Measurements from ENCODE around the gene SCAF4.

The SCAF4 gene

DNA sequence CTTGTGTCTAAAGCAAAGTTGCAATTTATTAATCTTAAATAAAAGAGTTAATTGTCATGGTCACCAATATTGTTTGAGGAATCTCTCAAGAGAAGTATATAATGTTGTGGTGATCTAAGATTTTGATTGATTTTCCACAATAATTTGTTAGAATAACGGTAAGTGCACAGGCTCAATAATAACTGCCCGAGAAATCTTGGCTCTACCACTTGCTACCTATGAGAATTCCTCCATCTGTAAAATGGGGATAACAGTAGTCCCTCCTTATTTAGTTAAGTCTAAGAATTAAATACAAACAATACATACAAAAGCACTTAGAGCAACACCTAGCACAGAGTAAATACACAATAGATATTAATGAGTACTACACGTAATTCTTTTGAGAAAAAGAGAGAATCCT is 18.8 kb downstream of the SCAF4 start:
- H3K27ac ChIP-seq (ENCODE audit: low read depth, low read length, poor library complexity, severe bottlenecking) = no peak overlapping the region
- peaks cover 97% of the 10 kb centered on the region for H3K79me2 ChIP-seq (ENCODE audit: insufficient read depth, low read length)
- no peak overlapping the region for H3K9ac ChIP-seq (ENCODE audit: low read length)
- no peak overlapping the region for H3K4me3 ChIP-seq (ENCODE audit: low read depth, low read length, poor library complexity, severe bottlenecking)
- H3K4me2 ChIP-seq (ENCODE audit: low read length) = no peak overlapping the region
- H4K20me1 ChIP-seq (ENCODE audit: insufficient read depth, low read length) = peaks cover 10% of the 10 kb centered on the region; the same call in 1 of the 2 replicates
- H3F3A ChIP-seq (ENCODE audit: insufficient read depth, low read length) = no peaks in the 10 kb centered on the region
- H3K9me3 ChIP-seq (ENCODE audit: low read length) = no peaks in the 10 kb centered on the region
- no peaks in the 10 kb centered on the region for H3K9me2 ChIP-seq (ENCODE audit: low read depth, low read length)
- no peaks in the 10 kb centered on the region for H3K27me3 ChIP-seq (ENCODE audit: insufficient read depth, low read length)
- no peak for TF ChIP-seq EZH2 (IDR thresholded peaks at IDR 0.05; ENCODE audit: borderline replicate concordance, low read length)
- TF ChIP-seq, protein P1, sequence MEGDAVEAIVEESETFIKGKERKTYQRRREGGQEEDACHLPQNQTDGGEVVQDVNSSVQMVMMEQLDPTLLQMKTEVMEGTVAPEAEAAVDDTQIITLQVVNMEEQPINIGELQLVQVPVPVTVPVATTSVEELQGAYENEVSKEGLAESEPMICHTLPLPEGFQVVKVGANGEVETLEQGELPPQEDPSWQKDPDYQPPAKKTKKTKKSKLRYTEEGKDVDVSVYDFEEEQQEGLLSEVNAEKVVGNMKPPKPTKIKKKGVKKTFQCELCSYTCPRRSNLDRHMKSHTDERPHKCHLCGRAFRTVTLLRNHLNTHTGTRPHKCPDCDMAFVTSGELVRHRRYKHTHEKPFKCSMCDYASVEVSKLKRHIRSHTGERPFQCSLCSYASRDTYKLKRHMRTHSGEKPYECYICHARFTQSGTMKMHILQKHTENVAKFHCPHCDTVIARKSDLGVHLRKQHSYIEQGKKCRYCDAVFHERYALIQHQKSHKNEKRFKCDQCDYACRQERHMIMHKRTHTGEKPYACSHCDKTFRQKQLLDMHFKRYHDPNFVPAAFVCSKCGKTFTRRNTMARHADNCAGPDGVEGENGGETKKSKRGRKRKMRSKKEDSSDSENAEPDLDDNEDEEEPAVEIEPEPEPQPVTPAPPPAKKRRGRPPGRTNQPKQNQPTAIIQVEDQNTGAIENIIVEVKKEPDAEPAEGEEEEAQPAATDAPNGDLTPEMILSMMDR (IDR thresholded peaks at IDR 0.05; ENCODE audit: low read length) = no peak
- no peaks in the 10 kb centered on the region for H3K36me3 ChIP-seq (ENCODE audit: insufficient read depth, low read length)
- H3K4me1 ChIP-seq (ENCODE audit: insufficient read depth, low read length, severe bottlenecking) = peaks cover 23% of the 10 kb centered on the region
- H2AFZ ChIP-seq (ENCODE audit: low read length) = no peak overlapping the region

DNA sequence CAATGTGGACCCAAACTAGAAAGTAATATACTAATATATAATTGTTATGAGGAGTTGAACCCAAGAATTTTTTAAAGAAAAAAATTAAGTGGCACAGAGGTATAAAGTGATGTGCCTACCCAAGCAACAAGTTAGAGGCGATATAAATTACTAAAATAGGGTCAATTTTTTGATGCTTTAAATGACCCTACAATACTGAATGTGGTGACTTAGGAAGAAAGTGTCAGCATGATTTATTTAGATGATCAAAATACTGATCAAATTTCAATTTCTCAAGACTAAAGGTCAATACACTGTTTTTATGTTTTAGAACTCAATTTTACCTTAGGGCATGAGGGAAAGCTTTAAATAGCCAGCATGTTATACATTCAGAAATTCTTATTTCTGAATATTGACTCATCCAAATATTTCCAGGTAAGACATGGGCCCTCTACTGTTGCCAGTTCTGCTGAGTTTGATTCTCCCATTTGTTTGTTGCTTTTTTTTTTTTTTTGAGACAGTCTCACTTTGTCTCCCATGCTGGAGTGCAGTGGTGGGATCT is 20.1 kb downstream of the SCAF4 start:
- no peaks in the 10 kb centered on the region for H3F3A ChIP-seq (ENCODE audit: insufficient read depth, low read length)
- H4K20me1 ChIP-seq (ENCODE audit: insufficient read depth, low read length) = peaks cover 10% of the 10 kb centered on the region; the same call in 1 of the 2 replicates
- no peak overlapping the region for H2AFZ ChIP-seq (ENCODE audit: low read length)
- H3K9me3 ChIP-seq (ENCODE audit: low read length) = no peaks in the 10 kb centered on the region
- TF ChIP-seq, protein P1 (IDR thresholded peaks at IDR 0.05; ENCODE audit: low read length) = no peak
- no peak for TF ChIP-seq EZH2 (IDR thresholded peaks at IDR 0.05; ENCODE audit: borderline replicate concordance, low read length)
- H3K27me3 ChIP-seq (ENCODE audit: insufficient read depth, low read length) = no peaks in the 10 kb centered on the region
- peaks cover 99% of the 10 kb centered on the region for H3K79me2 ChIP-seq (ENCODE audit: insufficient read depth, low read length)
- peaks cover 19% of the 10 kb centered on the region for H3K4me1 ChIP-seq (ENCODE audit: insufficient read depth, low read length, severe bottlenecking)
- no peak overlapping the region for H3K9ac ChIP-seq (ENCODE audit: low read length)
- no peaks in the 10 kb centered on the region for H3K9me2 ChIP-seq (ENCODE audit: low read depth, low read length)
- H3K27ac ChIP-seq (ENCODE audit: low read depth, low read length, poor library complexity, severe bottlenecking) = no peak overlapping the region
- H3K36me3 ChIP-seq (ENCODE audit: insufficient read depth, low read length) = 0 out of 2 replicates have a peak, but pooled peaks cover under 1% of the 10 kb centered on the region
- no peak overlapping the region for H3K4me3 ChIP-seq (ENCODE audit: low read depth, low read length, poor library complexity, severe bottlenecking)
- H3K4me2 ChIP-seq (ENCODE audit: low read length) = no peak overlapping the region

DNA sequence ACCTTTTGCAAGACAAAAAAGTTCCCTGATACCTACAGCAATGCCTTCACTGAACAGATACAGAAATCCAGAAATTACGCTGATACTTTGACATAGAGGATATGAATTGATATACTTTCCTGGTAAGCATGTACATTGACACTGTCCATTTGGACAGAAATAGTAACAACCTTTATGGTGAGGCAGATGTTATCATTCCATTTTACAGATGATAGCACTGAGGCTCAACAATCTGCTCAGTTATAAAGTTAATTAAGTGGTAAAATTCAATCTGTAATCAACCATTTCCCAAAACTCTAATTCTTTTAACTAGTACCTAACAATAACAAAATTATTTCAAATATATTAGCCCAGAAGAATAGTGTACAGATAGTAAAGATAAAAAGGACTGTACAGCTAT is 20.6 kb downstream of the SCAF4 start:
- Histone ChIP-seq H4K20me1 (ENCODE audit: insufficient read depth, low read length) (peaks cover 10% of the 10 kb centered on the region; the same call in 1 of the 2 replicates), H3K36me3 (ENCODE audit: insufficient read depth, low read length) (peaks cover 6% of the 10 kb centered on the region; the same call in 1 of the 2 replicates), H3K9me2 (ENCODE audit: low read depth, low read length) (no peaks in the 10 kb centered on the region), H3K4me1 (ENCODE audit: insufficient read depth, low read length, severe bottlenecking) (peaks cover 14% of the 10 kb centered on the region), H3K27ac (ENCODE audit: low read depth, low read length, poor library complexity, severe bottlenecking) (no peak overlapping the region), H3K27me3 (ENCODE audit: insufficient read depth, low read length) (no peaks in the 10 kb centered on the region), H3K4me2 (ENCODE audit: low read length) (no peak overlapping the region), H3F3A (ENCODE audit: insufficient read depth, low read length) (no peaks in the 10 kb centered on the region), H3K4me3 (ENCODE audit: low read depth, low read length, poor library complexity, severe bottlenecking) (no peak overlapping the region), H3K9ac (ENCODE audit: low read length) (no peak overlapping the region), H3K9me3 (ENCODE audit: low read length) (no peaks in the 10 kb centered on the region), H3K79me2 (ENCODE audit: insufficient read depth, low read length) (peaks cover 99% of the 10 kb centered on the region), H2AFZ (ENCODE audit: low read length) (no peak overlapping the region)
- TF ChIP-seq EZH2 (IDR thresholded peaks at IDR 0.05; ENCODE audit: borderline replicate concordance, low read length) = no peak
- TF ChIP-seq, protein P1 (IDR thresholded peaks at IDR 0.05; ENCODE audit: low read length) = no peak
